NK-92 treated with Interleukin-12 subunit alpha and Interleukin-12 subunit beta, amount 100 ng/mL, for 24 hours (cell line): ENCODE data around the gene MTHFD1L.
"Not testable (repeated sequence)": the region's sequence is repeated elsewhere in the genome, so short reads cannot be mapped to it uniquely, and the experiment has no call there.

ENCODE experiments used
- DNase-seq: peaks from one replicate; lab custom pipeline; 2025; lab: John Stamatoyannopoulos, UW

The MTHFD1L gene

GRCh38 chr6:151095538-151096254 is 230.2 kb downstream of the MTHFD1L start:
- no peak for DNase-seq

- no peak for DNase-seq
These were observed 230.7 kb downstream of the MTHFD1L start for GRCh38 chr6:151096255-151096612.

GRCh38 chr6:151096691-151097606 is 231.4 kb downstream of the MTHFD1L start:
- DNase-seq = no peak

- no peak for DNase-seq
These were observed 232.7 kb downstream of the MTHFD1L start for GRCh38 chr6:151098166-151098565.

- DNase-seq = no peak
These were observed 234.8 kb downstream of the MTHFD1L start for GRCh38 chr6:151100326-151100725.

GRCh38 chr6:151101161-151101815 is 235.8 kb downstream of the MTHFD1L start:
- no peak for DNase-seq

GRCh38 chr6:151101816-151102694 is 236.6 kb downstream of the MTHFD1L start:
- no peak for DNase-seq

- DNase-seq = no peak
These were observed 237.8 kb downstream of the MTHFD1L start for GRCh38 chr6:151103266-151103665.

GRCh38 chr6:151107897-151108427 is 242.5 kb downstream of the MTHFD1L start:
- no peak for DNase-seq

- DNase-seq = no peak
These were observed 243.0 kb downstream of the MTHFD1L start for GRCh38 chr6:151108548-151108947.

GRCh38 chr6:151109361-151109760 is 243.9 kb downstream of the MTHFD1L start:
- DNase-seq = no peak

GRCh38 chr6:151109869-151110575 is 244.5 kb downstream of the MTHFD1L start:
- DNase-seq = no peak

- no peak for DNase-seq
These were observed 245.0 kb downstream of the MTHFD1L start for GRCh38 chr6:151110576-151110905.

GRCh38 chr6:151111670-151112069 is 246.2 kb downstream of the MTHFD1L start:
- DNase-seq = no peak

GRCh38 chr6:151112130-151112529 is 246.6 kb downstream of the MTHFD1L start:
- no peak for DNase-seq

- DNase-seq = not testable (repeated sequence)
These were observed 247.4 kb downstream of the MTHFD1L start for GRCh38 chr6:151112884-151113283.

GRCh38 chr6:151113641-151114040 is 248.1 kb downstream of the MTHFD1L start:
- no peak for DNase-seq

- DNase-seq = no peak
These were observed 253.1 kb downstream of the MTHFD1L start for GRCh38 chr6:151118461-151119123.

- no peak for DNase-seq
These were observed 254.5 kb downstream of the MTHFD1L start for GRCh38 chr6:151119823-151120524.

- no peak for DNase-seq
These were observed 256.4 kb downstream of the MTHFD1L start for GRCh38 chr6:151121900-151122299.
